Activated CD8-positive, alpha-beta memory T cell treated with anti-CD3 and anti-CD28 coated beads, Interleukin-2, amount 50 U/mL, for 1 hour (primary cell): ENCODE data around the gene SOX14.

Experiments
- DNase-seq: peaks from one replicate; pipeline ENCODE4 v3.0.0-alpha.2; 2020; ENCODE audit errors: extremely low read depth

The SOX14 gene

DNA sequence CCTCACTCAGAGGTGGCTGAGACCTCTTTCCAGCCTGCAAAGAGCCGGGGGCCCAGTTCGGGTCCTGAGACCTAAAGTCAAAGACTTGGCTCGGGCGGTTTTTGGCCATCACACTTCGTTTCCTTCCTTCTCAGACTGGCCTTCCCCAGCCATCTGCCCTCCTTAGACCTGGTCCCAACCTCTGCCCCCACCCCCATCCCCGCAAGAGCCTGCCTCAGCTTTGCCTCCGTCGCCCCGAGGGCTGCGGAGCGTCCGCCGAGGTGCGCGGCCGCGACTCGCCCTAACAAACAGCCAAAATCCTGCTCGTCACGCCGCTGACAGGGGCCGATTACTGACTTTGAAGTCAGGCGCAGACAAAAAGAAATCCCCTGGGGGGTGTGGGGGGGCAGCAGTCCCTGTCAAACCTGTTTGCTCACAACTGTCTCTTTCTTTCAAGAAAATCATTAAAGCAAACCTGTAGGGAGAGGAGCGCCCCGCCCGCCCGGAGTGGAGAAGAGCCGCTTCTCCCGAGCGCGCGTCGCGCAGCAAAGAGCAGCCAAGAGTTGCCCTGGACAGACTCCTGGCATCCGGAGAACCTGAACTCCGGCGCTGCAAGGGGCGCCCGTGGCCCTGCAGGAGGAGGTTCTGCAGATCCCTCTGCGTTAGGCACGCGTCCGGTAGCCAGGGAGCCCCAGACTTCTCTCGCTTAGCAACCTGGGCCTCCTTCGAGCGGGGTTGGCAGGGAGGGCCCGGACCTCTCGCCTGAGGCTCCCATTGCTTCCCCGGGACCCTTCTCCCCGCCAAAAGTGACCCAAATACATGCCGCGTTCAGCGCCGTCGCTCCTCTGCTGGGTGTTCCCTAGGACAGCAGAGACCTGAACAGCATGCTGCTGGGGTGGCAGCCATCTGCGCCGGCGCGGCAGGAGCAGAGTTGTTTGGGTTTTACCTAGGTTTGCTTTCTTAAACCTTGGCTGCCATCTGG, 4.5 kb downstream of the SOX14 start:
- no peak for DNase-seq

DNA sequence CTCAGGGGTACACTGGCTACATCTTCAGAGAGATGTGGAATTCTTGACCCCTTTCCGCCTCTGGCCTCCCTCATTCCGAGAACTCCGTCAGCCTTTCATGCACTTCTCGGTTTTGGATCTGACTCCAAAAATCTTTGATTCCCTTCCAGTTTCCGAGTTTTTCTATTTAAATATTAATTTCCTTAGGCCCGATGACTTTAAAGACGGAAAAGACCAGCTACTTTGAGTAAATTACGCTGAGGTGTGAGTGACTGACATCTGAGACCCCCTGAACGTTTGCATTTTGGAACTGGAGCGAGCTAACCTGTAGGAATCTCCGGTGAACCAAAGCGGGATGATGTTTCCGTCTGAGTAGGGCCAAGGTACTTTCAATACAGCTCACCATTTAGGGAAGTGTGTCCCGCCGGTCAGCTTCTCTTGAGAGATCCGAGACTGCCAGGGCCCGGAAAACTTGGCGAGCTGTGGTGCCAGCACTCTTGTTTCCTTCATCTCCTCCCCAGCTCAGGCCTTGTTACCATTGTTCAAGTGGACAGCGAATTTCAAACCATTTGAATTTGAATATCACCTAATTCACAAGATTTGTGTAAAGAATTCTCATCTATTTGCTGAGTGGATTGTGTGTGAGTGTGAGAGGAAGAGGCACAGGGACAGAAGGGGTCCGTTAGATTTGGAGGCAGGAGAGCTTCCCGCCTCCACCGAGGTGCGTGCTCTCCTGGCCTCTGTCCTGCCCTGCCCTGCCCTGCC, 5.4 kb downstream of the SOX14 start:
- DNase-seq: no peak

DNA sequence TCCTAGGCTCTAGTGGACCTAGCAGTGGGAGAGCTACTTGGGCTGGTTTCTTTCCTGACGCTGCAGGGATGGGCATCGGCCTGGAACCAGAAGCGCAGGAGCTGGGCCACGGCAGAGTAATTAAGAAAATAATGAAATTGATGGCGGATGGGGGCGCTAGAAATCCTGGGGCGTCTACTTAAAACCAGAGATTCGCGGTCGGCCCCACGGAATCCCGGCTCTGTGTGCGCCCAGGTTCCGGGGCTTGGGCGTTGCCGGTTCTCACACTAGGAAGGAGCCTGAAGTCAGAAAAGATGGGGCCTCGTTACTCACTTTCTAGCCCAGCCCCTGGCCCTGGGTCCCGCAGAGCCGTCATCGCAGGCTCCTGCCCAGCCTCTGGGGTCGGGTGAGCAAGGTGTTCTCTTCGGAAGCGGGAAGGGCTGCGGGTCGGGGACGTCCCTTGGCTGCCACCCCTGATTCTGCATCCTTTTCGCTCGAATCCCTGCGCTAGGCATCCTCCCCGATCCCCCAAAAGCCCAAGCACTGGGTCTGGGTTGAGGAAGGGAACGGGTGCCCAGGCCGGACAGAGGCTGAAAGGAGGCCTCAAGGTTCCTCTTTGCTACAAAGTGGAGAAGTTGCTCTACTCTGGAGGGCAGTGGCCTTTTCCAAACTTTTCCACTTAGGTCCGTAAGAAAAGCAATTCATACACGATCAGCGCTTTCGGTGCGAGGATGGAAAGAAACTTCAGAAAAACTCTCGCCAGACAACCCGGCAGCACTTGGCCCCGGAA, 6.1 kb downstream of the SOX14 start:
- DNase-seq: no peak

DNA sequence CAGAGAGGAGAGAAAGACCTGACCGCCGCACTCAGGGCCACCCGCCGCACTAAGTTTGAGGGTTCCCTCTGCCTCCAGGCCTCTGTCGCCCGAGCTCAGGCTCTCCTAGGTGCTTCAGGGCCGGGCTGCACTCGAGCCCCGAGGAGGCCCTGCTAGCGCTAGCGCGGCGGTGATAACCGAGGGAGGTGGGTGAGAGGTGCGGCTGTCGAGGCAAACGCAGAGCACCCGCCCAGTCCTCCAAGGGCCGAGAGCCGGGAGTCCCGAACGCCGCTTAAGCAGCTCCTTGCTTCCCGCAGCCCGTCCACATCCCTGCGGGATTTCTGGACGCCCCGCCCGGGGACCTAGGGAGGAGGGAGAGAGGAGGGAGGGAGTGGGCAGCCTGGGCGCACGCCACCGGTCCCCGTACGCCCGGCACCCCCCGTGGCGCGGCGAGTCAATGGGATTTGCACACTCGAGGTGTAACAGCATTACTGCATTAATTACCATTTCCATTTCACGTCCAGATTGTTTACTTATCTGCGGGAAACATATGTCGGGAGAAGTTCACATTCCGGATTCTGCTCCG, 6.8 kb downstream of the SOX14 start:
- no peak for DNase-seq

DNA sequence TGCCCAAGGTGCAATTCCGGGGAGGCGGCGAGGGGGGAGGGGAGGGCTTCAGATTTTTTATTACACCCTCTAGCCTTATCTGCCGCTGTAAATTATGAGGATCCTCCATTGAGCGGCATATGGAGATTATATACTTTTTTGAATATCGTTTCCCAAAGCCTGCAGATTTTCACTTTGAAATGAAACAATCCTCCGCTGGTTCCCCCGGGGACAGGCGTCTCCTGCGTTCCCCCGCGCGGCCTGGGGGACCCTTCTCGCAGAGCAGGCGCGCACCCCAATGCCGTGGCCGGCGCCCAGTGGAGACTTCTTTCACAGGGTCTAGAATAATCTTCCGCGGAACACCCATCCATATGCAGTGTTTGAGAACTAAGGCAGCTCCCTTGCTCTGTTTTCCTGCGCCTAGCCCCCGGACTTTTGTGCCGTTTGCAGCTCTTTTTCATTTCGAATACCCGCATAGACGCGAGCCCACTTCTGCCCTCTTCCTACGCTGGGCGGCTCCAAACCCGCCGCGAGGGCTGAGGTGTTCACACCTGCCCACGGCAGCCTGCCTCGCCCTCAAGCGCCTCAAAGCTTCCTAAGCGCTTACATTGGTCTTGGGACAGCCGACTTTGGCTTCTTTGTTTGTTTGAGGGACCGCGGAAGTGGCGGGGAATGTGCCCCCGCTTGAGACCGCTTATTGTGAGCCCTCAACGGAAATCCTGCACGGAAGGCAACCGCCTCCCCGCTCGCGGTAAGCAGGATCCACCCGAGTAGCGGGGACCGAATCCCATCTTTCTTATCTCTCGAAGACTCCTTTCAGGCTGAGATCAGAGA, 7.5 kb downstream of the SOX14 start:
- DNase-seq: no peak

DNA sequence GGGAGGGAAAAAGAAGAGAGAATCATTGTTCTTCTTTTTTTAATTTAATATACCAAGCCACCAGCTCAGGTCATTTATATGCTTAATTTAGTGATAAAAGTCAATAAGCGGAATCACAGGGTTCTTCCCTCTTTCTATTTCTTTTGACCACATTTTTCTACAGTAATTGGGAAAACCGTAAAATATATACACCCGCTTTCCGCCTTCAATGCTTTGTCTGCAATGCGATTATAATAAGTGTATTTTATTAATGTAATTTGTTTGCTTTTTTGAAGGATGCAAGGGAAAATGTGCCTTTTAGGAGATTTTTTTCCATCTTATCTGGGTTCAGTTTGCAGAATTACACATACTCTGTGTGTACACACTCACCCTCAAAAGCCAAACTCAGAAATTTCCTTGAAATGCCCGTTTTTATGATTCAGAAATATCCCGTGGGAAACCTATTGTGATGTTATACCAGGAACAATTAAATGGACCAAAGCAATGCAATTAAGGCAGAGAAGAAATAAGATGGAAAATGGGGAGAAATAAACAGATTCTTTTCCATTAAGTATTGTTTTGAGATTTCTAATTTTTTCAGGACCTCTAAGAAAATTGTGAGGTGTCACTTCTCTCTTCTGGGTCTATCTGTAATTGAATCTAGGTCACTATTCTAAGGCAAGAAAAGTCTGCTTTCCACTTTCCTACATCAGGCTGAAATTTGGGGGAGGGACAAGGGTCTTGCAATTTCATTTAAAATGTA, 8.3 kb downstream of the SOX14 start:
- no peak for DNase-seq

DNA sequence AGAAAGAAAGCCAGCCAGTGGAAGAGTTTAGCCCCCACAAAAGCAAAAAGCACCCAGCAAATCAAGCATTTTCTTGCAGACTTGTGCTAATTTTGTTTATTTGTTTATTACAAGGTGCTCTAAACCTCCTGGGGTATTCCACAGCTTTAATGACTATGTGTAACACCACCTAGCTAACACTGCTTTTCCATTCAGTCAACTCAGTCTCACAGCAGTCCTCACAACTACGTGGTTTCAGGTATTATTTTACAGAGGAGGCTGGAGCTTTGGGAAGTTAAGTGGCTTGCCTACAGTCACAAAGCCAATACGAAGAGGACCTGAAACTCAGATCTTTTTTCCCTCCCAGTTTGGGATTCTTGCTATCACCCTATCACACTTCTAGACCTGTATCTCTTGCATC, 14.8 kb downstream of the SOX14 start:
- no peak for DNase-seq

DNA sequence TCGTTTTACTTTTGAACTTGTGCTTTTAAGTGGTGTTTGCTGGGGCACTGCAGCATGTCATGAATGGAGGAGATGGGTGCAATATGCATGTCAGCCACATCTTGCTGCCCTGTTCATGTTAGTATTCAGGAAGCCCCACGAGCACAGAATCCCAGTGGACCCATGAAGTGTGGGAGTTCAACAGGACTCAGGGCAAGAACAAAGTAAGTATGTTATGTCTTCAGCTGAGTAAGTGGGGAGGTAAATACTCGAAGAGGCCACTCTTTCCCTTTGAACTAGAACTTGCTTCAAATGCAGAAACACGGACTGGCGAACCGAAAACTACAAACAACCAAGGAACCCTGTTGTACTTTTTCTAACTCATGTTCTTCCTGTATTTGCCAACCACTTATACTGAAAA, 23.4 kb downstream of the SOX14 start:
- DNase-seq: no peak

DNA sequence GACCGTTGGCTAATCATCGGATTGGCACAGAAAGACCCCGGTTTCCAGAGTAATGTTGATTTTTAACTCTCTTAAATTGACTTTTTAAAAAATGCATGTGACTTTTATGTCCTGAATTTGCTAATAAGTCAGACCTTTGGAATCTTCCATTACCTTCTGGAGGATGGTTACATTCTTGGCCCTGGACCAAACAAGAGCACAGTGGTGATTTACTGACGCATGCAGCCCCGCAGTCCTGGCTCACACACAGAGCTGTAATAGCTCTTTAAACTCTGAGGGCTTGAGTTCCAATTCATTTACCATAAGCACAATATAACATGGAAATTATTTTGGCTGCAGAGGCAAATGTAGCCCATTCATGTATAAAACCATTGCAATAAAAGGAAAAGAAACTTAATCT, 25.1 kb downstream of the SOX14 start:
- DNase-seq: no peak

DNA sequence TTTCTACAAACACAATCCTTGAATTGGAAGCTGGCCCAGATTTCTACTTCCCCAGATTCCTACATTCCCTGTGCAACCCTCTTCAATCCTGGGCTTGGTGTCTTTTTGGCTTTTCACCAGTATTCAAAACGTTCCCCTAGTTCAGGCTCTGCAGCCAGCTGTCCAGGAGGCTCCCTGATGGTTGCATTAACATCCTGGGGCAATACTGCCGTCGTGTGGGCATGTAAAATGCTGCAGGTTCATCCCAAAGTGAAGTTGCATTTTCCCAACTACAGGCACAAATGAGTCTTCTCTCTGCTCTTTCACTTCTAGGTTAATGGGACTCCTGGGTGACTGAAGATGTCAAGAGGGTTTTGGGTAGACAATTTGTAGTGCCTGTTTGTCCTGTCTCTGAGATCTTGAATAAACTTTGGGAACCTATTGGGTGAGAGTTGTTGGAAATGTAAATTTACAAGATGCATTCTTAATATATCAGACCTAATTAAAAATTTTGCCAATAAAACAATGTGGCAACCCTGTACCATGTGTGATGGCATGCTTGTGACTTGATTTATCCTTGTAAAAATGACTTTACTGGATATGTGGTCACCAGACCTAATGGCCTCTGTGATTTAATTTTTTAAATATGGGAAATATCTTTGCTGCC, 28.6 kb downstream of the SOX14 start:
- DNase-seq: no peak

DNA sequence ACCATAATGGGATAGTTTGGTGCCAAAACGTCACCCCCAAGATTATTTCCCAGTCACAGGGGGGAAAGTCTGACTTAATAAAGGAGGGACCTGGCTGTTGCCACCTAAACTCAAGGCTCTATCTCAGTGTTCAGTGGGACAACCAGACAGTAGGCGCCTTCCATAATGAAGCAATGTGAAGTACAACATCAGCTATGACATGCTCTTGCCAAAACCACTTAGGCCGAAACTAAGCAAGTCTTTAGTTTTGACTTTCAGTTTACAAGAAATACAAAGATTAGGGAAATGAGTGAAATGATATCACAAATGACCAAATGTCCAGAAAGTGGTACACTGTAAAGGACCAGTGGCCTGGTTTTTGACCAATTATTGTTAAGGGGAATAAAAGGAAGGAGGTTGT, 32.9 kb downstream of the SOX14 start:
- no peak for DNase-seq

DNA sequence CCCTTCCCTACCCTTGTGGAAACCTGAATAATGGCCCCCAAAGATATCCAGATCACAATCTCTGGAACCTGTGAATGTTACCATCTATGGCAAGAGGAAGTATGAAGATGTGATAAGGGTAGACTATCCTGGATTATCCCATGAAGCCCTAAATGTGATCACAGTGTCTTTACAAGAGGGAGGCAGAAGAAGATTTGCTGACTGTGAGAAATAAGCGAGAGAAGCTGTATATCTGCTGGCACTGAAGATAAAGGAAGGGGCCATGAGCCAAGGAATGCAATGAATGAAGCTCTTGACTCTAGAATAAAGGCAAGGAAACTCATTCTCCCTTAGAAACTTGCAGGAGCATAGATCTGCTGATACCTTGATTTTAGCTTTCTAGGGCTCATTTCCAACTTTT, 39.1 kb downstream of the SOX14 start:
- DNase-seq: no peak

DNA sequence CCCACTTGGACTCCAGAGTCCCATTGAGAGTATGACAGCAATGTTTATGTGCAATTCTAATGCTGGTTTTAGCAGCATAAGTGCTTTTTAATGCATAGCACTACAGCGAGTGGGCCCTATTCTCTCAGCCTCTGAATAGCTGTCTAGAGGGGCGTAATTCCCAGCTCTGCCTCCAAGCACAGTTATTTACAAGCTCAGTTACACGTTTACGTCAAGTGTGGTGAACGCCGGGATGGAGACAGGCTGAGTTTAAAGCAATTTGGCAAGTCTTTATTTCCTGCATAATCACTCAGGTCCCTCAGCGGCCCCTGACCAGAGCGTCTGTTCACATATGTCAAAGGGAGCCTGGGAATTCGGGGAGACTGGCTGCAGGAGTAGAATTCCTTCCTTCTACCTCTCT, 43.9 kb downstream of the SOX14 start:
- no peak for DNase-seq

DNA sequence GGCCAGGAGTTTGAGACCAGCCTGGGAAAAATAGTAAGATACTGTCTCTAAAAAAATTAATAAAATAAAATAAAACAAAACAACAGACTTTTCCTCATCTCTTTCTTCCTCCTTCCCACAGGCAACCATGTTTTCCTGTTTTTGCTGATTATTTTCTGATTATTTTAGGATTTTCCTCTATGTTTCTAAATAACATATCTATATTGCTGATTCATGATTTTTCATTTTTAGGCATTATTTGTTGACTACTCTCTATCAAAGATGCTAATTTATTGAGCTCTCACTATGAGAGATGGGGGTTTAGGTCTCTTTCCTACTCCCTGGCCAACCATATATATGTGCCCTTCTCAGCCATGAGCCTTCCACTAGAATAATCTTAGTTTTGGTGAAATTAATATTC, 45.4 kb downstream of the SOX14 start:
- DNase-seq: no peak

DNA sequence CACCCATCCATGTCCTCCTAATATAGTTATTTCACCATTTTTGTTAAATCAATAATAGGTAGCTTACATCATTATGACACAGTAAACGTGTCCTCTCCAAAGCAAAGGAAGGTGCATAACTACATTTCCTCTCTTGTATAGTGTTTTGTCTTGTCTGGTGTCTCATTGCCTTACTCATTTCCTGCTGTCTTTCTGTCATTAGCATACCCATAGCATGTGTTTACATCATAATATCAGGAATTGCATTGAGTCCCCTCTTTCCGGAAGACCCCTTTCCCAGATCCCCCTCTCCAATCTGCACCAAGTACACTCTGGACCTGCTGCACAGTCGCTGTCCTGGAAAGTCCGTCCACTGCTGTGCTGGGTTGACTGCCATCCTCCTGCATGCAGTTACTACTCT, 47.9 kb downstream of the SOX14 start:
- DNase-seq: no peak

DNA sequence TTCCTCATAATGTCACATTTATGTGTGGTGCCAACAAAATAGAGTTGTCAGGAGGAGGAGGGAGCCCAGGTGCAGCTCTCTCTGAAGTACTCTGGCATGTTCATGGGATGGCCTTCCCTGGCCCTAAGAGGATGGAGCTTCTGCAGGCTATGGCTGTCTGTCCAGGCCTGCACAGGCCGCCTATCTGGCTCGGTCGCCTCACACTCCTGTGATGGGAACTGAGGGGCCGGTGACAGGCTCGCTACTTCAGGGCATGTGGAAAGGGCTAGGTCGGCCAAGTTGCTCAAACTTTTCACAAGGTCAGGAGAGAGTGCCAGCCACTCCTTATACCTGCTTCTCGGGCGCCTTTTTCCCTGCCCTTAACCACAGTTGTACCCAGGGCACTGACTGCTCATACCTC, 51.1 kb downstream of the SOX14 start:
- DNase-seq: no peak
